Fibroblast of mammary gland (primary cell): ENCODE data around the gene IL32.
"Not testable (repeated sequence)": the region's sequence is repeated elsewhere in the genome, so short reads cannot be mapped to it uniquely, and the experiment has no call there.

Source experiments
- DNase-seq: peaks from one replicate; pipeline ENCODE4 v3.0.0-alpha.2; 2010; ENCODE audit warnings: low read depth
- H3K4me3 ChIP-seq: 2 replicates; pipeline ENCODE4 v1.5.1; 2011; ENCODE audit warnings: low read depth, mild to moderate bottlenecking, low read length, moderate library complexity; ENCODE audit not compliant: control insufficient read depth
- CTCF ChIP-seq: conservative IDR thresholded peaks from 2 replicates; pipeline ENCODE4 v1.5.1; 2011; ENCODE audit warnings: low read depth, low read length, inconsistent platforms; ENCODE audit not compliant: control insufficient read depth, insufficient read depth

Gene IL32

GRCh38 chr16:3054965-3055733 lies 10.3 kb upstream of the IL32 start:
- TF ChIP-seq CTCF: no peak
- H3K4me3 ChIP-seq: no peak overlapping the region
- no peak for DNase-seq

GRCh38 chr16:3055734-3056115 lies 9.7 kb upstream of the IL32 start:
- not testable (repeated sequence) for H3K4me3 ChIP-seq, DNase-seq

GRCh38 chr16:3056336-3057180 lies 8.9 kb upstream of the IL32 start:
- no peak for DNase-seq
- H3K4me3 ChIP-seq: no peak overlapping the region
- no peak for TF ChIP-seq CTCF

GRCh38 chr16:3057181-3058138 lies 8.0 kb upstream of the IL32 start:
- no peak overlapping the region for H3K4me3 ChIP-seq

GRCh38 chr16:3058139-3059030 lies 7.1 kb upstream of the IL32 start:
- peak overlapping the region; percentile 66 for H3K4me3 ChIP-seq
- peak; percentile 16 for DNase-seq
- no peak for TF ChIP-seq CTCF

More at GRCh38 chr16:3057181-3058138, 8.0 kb upstream of the IL32 start:
- no peak for DNase-seq
- no peak for TF ChIP-seq CTCF

GRCh38 chr16:3059041-3059722 lies 6.3 kb upstream of the IL32 start:
- no peak for TF ChIP-seq CTCF
- DNase-seq: peak; percentile 68

More at GRCh38 chr16:3059041-3059722, 6.3 kb upstream of the IL32 start:
- H3K4me3 ChIP-seq: peak overlapping the region; percentile 66
